Sigmoid colon (tissue), 7 donors: ENCODE data around the gene SIPA1L3. TPM values are rescaled to one million over a fixed set of nuclear protein-coding genes. Genes with fewer than 3 reads are reported as not detected.

Experiments used
- DNase-seq: peaks from one replicate; pipeline ENCODE4 v3.0.0-alpha.2; 2019
- H3K27ac ChIP-seq, 4 donors: fragments of 200-600 bp; sonication (generic); one replicate each; pipeline ENCODE4 v1.5.1; 2016 to 2019; ENCODE audit warnings: mild to moderate bottlenecking in 1 of 4
- H3K27me3 ChIP-seq, 3 donors: fragments of 200-600 bp; sonication (generic); one replicate each; pipeline ENCODE4 v1.5.1; 2019; ENCODE audit warnings: mild to moderate bottlenecking in 1 of 3
- H3K36me3 ChIP-seq, 4 donors: fragments of 200-600 bp; sonication (generic); one replicate each; pipeline ENCODE4 v1.5.1; 2016 to 2019
- H3K4me1 ChIP-seq, 4 donors: fragments of 200-600 bp; sonication (generic); one replicate each; pipeline ENCODE4 v1.5.1; 2017 to 2019
- H3K4me3 ChIP-seq, 4 donors: fragments of 200-600 bp; sonication (generic); one replicate each; pipeline ENCODE4 v1.5.1; 2017 to 2019; ENCODE audit warnings: mild to moderate bottlenecking in 2 of 4, moderate library complexity in 1 of 4
- H3K9me3 ChIP-seq, 4 donors: fragments of 200-600 bp in 3 of 4; sonication (generic) in 3 of 4; one replicate each; pipeline versions ENCODE4 v1.5.1 to v1.6.1; 2013 to 2019
- EP300 ChIP-seq, 4 donors: sonication (generic); formaldehyde crosslinking; IDR thresholded peaks; one replicate each; pipeline ENCODE4 v1.6.1; 2017; ENCODE audit warnings: antibody characterized with exemption in 4 of 4
- POLR2A ChIP-seq, 2 donors: fragments of 450-650 bp; IDR thresholded peaks; one replicate each; pipeline ENCODE4 v1.6.1; 2016; ENCODE audit warnings: antibody characterized with exemption in 2 of 2, mild to moderate bottlenecking in 2 of 2, moderate library complexity in 2 of 2
- POLR2AphosphoS5 ChIP-seq, 4 donors: sonication (generic); formaldehyde crosslinking; IDR thresholded peaks; one replicate each; pipeline ENCODE4 v1.6.1; 2017; ENCODE audit warnings: antibody characterized with exemption in 4 of 4
- WGBS, 2 donors: extraction: QIAGEN DNeasy Blood & Tissue Kit; methylation state at CpG; one replicate each; pipeline ENCODE4 v1.1.7; 2013; 5-methylcytosine and 5-hydroxymethylcytosine counted together
- intact Hi-C: fragments of 100-400 bp; cut with DNase I; formaldehyde crosslinking; loops from one replicate; pipeline ENCODE4 v1.15.1; 2023
- polyA plus RNA-seq, 3 donors: library from polyadenylated mRNA; stranded (reverse); fragments of 200-250 nt; gene quantifications; one replicate each; pipeline ENCODE4 v1.2.3, GENCODE V29; 2013
- total RNA-seq, 4 donors: library from RNA; depleted of rRNA; stranded (reverse); fragments of >200 nt; gene quantifications; one replicate each; pipeline ENCODE4 v1.1.0, GENCODE V29; 2016
- TF ChIP-seq, protein P1 (sequence below), 4 experiments: fragments of 450-650 bp in 3 of 4; fragments of 200-600 bp in 1 of 4; IDR thresholded peaks; one replicate each; pipeline ENCODE4 v1.5.1; 2016 to 2019; ENCODE audit warnings: antibody characterized with exemption in 4 of 4, mild to moderate bottlenecking in 3 of 4, moderate library complexity in 2 of 4
- donor health status: healthy with polysubstance abuse.
- donor health status: Bipolar disorder and iron deficiency.
- donor health status: healthy.

Gene SIPA1L3
- total and polyA plus RNA-seq, 7 donors = 7.7 to 47.9 (median 9.9) TPM

DNA sequence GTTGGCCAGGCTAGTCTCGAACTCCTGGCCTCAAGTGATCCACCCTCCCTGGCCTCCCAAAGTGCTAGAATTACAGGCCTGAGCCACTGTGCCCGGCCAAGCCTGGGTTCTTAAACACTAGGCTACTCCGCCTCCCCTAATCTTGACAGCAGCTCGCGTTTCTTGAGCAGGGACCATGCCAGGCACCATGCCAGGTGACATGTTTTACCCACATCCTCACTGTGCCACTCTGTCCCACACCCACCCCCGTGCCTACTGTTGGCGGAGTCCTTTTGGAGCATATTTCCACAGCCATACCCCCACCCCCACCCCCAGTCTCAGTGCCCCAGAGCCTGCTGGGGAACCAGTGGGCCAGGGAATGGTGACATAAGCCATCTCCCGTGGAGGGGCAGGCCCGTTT is 218.2 kb downstream of the SIPA1L3 start:
- no peaks in the 10 kb centered on the region for H3K27me3 ChIP-seq
- H3K9me3 ChIP-seq = no peaks in the 10 kb centered on the region
- intact Hi-C loops = no loop called here
- no peak overlapping the region for H3K4me3 ChIP-seq
- H3K36me3 ChIP-seq = peaks cover 0 to 9% (median 3%) of the 10 kb centered on the region in 4 donors
- H3K4me1 ChIP-seq = no peaks in the 10 kb centered on the region
- no peak for DNase-seq
- no peak for TF ChIP-seq POLR2AphosphoS5 (IDR thresholded peaks at IDR 0.05)
- no peak for TF ChIP-seq EP300 (IDR thresholded peaks at IDR 0.05)
- no peak for TF ChIP-seq POLR2A (IDR thresholded peaks at IDR 0.05)
- TF ChIP-seq, protein P1, sequence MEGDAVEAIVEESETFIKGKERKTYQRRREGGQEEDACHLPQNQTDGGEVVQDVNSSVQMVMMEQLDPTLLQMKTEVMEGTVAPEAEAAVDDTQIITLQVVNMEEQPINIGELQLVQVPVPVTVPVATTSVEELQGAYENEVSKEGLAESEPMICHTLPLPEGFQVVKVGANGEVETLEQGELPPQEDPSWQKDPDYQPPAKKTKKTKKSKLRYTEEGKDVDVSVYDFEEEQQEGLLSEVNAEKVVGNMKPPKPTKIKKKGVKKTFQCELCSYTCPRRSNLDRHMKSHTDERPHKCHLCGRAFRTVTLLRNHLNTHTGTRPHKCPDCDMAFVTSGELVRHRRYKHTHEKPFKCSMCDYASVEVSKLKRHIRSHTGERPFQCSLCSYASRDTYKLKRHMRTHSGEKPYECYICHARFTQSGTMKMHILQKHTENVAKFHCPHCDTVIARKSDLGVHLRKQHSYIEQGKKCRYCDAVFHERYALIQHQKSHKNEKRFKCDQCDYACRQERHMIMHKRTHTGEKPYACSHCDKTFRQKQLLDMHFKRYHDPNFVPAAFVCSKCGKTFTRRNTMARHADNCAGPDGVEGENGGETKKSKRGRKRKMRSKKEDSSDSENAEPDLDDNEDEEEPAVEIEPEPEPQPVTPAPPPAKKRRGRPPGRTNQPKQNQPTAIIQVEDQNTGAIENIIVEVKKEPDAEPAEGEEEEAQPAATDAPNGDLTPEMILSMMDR (IDR thresholded peaks at IDR 0.05) = no peak
- WGBS, 2 donors = 96 to 97% methylated on average over 9 of the region's 9 CpGs
- H3K27ac ChIP-seq = no peak overlapping the region

DNA sequence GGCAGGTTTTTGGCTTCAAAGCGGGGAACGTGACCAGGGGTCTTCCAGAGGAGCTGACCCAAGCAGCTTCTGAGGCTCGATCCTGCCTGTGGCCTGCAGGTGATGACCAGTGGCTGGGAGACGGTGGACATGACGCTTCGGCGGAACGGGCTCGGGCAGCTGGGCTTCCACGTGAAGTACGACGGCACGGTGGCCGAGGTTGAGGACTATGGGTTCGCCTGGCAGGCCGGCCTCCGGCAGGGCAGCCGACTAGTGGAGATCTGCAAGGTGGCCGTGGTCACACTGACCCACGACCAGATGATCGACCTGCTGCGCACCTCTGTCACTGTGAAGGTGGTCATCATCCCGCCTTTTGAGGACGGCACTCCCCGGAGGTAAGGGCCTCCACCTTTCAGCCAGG is 223.4 kb downstream of the SIPA1L3 start:
- intact Hi-C loops = no loop called here
- DNase-seq = no peak
- H3K4me1 ChIP-seq = no peaks in the 10 kb centered on the region
- no peaks in the 10 kb centered on the region for H3K9me3 ChIP-seq
- TF ChIP-seq POLR2A (IDR thresholded peaks at IDR 0.05) (no peak), EP300 (IDR thresholded peaks at IDR 0.05) (no peak), POLR2AphosphoS5 (IDR thresholded peaks at IDR 0.05) (no peak)
- TF ChIP-seq, protein P1 (IDR thresholded peaks at IDR 0.05) = no peak
- no peak overlapping the region for H3K27ac ChIP-seq
- no peaks in the 10 kb centered on the region for H3K27me3 ChIP-seq
- H3K36me3 ChIP-seq = peaks cover 0 to 12% (median 0%) of the 10 kb centered on the region in 4 donors
- H3K4me3 ChIP-seq = no peak overlapping the region
- WGBS, 2 donors = 98% methylated on average over 25 of the region's 25 CpGs

DNA sequence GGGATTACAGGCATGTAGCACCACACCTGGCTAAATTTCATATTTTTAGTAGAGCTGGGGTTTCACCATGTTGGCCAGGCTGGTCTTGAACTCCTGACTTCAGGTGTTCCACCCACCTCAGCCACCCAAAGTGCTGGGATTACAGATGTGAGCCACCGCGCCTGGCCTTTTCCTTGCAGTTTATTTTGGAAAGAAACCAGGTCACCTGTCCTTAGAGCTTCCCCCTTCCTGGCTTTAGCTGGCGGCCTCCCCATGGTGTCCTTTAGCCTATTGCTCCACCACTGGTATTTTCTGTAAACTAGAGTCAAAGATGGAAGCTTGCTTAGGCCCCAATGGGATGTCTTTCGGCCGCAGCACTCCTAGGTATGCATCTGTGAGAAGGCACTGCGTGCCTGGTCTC is 225.8 kb downstream of the SIPA1L3 start:
- TF ChIP-seq POLR2A (IDR thresholded peaks at IDR 0.05) (no peak), POLR2AphosphoS5 (IDR thresholded peaks at IDR 0.05) (no peak), EP300 (IDR thresholded peaks at IDR 0.05) (no peak)
- TF ChIP-seq, protein P1 (IDR thresholded peaks at IDR 0.05) = no peak
- Histone ChIP-seq H3K4me1 (no peaks in the 10 kb centered on the region), H3K36me3 (peaks cover 0 to 12% (median 0%) of the 10 kb centered on the region in 4 donors), H3K9me3 (no peaks in the 10 kb centered on the region), H3K4me3 (no peak overlapping the region), H3K27ac (no peak overlapping the region), H3K27me3 (no peaks in the 10 kb centered on the region)
- no peak for DNase-seq
- intact Hi-C loops = no loop called here
- 95 to 97% methylated on average over 6 of the region's 6 CpGs for WGBS, 2 donors

DNA sequence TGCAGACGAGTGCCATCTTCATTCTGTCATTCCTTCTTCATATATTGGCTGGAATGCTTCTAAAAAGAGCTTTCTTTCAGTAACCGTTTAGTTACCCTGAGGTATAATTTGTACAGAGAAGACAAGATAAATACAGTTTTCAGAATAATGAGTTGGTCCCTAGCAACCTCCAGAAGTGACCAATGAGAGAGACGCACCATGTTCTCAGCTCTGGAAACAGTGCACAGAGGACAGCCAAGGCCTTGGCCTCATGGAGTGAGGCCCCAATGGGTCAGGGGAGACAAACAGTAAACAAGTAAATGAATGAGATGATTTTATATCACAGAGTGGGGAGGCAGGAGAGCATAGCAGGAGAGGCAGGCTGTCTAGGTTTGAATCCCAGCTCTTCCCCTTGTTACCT is 226.3 kb downstream of the SIPA1L3 start:
- no peak for DNase-seq
- Histone ChIP-seq H3K4me3 (no peak overlapping the region), H3K4me1 (no peaks in the 10 kb centered on the region), H3K9me3 (no peaks in the 10 kb centered on the region), H3K27ac (no peak overlapping the region), H3K36me3 (peaks cover 0 to 12% (median 0%) of the 10 kb centered on the region in 4 donors), H3K27me3 (no peaks in the 10 kb centered on the region)
- WGBS, 2 donors = 95 to 97% methylated on average over 3 of the region's 3 CpGs
- intact Hi-C loops = no loop called here
- TF ChIP-seq EP300 (IDR thresholded peaks at IDR 0.05) (no peak), POLR2AphosphoS5 (IDR thresholded peaks at IDR 0.05) (no peak), POLR2A (IDR thresholded peaks at IDR 0.05) (no peak)
- TF ChIP-seq, protein P1 (IDR thresholded peaks at IDR 0.05) = no peak

DNA sequence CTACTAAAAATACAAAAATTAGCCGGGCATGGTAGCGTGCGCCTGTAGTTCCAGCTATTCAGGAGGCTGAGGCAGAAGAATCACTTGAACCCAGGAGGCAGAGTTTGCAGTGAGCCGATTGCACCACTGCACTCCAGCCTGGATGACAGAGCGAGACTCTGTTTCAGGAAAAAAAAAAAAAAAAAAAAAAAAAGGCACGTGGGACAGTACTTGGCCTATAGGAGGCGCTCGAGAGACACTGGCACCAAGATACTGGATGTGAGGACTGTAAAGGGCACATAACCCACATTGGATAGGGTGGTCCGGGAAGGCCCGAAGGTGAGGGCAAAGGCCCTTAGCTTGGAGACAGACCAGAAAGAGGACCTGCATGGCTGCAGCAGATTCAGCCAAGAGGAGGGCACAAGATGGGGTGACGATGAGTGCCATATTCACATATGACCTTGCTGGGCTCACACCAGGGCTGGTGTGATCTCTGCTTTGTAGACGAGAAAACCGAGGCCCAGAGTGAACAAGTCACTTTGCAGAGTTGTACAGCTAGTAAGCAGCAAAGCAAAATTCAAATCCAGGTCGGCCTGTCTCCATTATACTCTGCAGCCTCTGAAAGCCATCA is 227.6 kb downstream of the SIPA1L3 start:
- Histone ChIP-seq H3K9me3 (no peaks in the 10 kb centered on the region), H3K36me3 (peaks cover 0 to 12% (median 0%) of the 10 kb centered on the region in 4 donors), H3K27ac (no peak overlapping the region), H3K4me1 (no peaks in the 10 kb centered on the region), H3K27me3 (no peaks in the 10 kb centered on the region), H3K4me3 (no peak overlapping the region)
- TF ChIP-seq, protein P1 (IDR thresholded peaks at IDR 0.05) = no peak
- TF ChIP-seq POLR2A (IDR thresholded peaks at IDR 0.05) (no peak), POLR2AphosphoS5 (IDR thresholded peaks at IDR 0.05) (no peak), EP300 (IDR thresholded peaks at IDR 0.05) (no peak)
- intact Hi-C loops = no loop called here
- DNase-seq = no peak
- WGBS, 2 donors = 83% methylated on average over 14 of the region's 14 CpGs
